GM10847 (cell line): ENCODE results near the gene ZNF260.

ENCODE experiments used
- POLR2A ChIP-seq: IDR thresholded peaks from 2 replicates; pipeline ENCODE4 v1.6.1; 2011; ENCODE audit not compliant: insufficient read length; ENCODE audit errors: extremely low read depth

Gene ZNF260

DNA sequence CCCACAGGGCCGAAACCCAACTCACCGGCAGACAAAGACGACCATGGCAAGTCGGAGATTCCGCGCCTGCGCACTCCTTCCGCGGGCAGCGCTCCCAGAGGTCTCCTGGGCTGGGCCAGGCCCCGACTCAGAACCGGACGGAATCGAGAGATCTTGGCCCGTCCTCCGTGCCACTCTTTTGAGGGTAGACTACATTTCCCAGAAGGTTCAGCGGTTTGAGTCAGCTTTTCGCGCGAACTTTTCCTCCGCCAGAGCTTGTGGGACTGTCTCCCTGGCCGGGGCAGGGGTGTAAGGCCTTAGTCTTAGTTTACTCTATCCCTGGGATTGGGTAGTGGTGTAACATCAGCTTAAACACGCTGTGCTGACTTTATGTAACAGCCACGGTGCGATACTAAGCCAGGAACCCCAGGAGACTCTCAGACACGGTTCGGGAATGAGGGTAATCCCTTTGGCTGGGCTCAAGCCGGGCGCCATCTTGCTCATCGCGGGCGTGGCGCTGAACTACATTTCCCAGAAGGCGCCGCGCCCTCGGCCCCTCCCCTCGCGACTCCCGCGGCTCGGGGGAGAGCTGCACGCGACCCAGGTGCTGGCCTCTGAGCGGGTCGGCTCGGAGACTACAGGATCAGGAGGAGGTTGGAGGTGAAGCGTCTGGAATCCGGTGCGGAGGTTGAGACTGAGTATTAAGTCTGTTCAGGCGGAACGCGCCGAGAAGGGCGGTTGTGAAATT is at the start of gene ZNF260:
ZNF260 (minus strand) TSS at position 78 of the 727 bp plus-strand sequence. CDS start 13,033 bp downstream, outside the sequence.
- peak; percentile 49 for TF ChIP-seq POLR2A

DNA sequence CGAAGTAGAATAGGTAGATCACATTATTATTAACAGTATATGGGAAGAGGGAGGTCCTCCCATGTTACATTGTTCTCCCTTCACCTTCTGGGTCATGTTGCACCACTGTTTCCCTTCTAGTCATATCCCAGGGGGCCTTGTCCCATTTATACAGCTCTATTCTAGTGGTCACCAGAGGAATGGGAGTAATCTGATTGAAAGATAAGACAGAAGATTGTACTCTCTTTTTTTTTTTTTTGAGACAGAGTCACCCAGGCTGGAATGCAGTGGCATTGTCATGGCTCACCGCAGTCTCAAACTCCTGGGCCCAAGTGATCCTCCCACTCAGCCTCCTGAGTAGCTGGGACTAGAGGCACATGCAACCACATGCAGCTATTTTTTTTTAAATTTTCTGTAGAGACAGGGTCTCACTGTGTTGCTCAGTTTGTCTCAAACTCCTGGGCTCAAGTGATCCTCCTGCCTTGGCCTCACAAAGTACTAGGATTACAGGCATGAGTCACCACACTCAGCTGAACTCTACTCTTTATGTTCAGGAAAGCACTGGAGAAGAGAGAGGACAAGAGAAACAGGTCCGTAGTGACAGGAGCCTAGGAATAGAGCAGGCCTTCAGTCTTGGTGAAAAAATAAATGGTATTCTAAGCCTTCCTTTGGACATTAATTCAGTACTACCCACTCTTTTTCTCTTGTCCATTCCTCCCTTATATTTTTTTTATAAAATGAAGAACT is 49.4 kb upstream of the ZNF260 start:
- no peak for TF ChIP-seq POLR2A

DNA sequence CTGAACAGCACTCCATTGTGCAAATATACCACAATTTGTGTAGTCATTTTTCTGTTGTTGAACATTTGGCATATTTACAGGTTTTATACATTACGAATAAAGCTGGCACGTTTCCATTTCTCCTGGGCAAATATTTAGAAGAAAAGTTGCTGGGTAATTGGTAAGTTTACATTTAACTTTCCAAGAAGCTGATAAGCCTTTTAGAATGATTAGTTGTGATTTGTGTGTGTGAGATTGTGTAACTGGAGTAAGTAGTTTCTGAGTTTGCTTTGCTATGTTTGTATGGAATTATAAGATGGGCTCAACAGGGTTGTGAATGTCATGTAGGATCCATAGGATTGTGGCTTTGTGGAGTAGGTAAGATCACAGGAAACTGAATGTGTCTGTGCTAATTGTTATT is 46.7 kb upstream of the ZNF260 start:
- TF ChIP-seq POLR2A = no peak

DNA sequence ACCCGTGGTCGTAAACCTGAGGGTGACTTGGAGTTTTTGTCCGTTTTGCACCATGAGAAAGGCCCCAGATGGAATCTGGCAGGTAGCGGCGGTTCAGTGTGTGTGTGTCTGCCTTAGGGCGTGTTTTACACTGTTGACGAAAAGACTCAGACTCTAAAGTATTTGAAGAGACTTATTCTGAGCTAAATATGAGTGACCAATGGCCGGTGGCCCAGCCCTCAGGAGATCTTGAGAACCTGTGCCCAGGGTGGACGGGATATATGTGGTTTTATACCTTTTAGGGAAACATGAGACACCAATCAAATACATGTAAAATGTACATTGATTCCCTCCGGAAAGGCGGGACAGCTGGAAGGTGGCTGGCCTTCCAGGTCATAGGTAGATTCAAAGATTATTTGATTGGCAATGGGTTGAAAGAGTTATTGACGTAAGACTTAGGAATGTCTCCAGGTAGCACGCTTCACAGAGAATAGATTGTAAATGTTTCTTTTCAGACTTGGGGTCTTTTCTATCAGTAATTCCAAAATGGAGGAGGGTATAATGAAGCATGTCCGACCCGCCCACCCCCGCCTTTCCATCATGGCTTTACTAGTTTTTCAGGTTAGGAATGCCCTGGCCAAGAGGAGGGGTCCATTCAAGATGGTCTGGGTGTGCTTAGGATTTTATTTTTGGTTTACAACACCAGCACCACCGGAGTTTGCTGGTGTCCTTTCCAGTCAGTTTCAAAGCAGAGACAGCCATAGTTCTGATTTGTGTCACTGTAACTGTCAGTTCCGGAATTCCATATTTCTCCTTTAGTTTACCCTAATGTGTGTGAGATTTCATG is 46.0 kb upstream of the ZNF260 start:
- no peak for TF ChIP-seq POLR2A

DNA sequence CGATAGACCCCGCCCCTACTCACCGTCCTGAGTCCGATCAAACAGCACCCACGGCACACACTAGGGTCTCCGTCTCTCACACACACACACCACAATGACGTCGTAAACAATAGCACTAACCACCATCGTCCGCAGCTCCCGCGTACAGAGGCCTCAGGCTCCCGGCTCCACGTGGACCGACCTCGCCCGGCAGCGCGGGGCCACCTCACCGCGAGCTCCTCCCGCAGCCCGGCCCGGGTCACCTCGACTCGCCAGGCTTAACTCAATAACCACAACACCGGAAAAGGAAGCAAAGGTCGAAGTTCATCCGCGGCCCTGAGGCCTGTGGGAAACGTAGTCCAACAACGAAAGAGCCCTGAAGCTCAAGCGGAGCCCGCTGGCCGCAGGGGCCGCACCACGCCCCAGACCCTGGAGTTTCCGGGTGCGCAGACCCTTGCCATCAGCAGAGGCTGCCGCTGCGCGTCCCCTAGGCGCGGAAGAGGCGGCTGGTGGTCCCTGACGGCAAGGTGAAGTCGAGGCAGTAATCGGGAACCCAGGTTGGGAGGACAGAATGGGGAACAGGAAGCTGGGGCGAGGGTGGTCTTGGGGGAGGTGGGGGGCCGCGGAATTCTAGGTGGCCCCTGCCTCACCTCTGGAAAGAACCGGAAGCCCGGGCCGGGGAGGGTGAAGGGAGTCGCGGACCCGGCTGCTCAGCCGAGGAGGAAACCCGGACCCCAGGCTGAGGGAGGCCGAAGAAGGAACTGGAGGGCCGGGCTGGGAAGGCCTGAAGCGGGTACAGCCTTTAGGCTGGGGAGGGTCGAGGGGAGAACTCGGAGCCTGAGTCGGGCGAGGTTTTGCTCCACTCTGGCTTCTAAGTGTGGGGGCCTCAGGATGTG is 45.2 kb upstream of the ZNF260 start, which contains the start of gene ZNF529:
ZNF529 (minus strand) TSS at position 273 of the 875 bp plus-strand sequence. CDS start 946 bp downstream, outside the sequence.
- peak; percentile 88 for TF ChIP-seq POLR2A

DNA sequence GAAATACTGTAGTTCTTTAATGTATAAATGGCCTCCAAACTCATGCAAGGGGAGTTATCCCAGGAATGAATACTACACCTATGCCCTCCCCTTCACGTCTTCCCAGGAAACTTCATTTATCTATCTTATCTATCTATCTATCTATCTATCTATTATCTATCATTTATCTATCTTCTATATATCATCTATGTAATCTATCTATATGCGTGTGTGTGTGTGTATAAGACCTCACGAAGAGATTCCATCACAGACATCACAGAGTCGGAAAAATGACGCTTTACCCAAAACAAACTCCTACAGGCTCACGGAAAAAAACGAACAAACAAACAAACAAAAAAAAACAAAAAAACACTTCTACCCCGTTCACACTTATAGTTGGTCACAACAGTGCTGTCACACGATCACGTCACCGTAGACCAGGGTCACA is 44.5 kb upstream of the ZNF260 start:
- no peak for TF ChIP-seq POLR2A

DNA sequence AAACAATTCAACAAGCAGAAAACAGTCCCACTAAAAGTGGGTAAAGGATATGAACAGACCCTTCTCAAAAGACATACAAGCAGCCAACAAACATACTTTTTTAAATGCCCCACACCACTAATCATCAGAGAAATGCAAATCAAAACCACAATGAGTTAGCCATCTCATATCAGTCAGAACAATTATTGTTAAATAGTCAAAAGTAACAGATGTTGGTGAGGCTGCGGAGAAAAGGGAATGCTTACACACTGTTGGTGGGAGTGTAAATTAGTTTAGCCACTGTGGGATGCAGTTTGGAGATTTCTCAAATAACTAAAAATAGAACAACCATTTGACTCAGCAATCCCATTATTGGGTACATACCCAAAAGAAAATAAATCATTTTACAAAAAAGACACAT is 36.3 kb upstream of the ZNF260 start:
- TF ChIP-seq POLR2A = no peak

DNA sequence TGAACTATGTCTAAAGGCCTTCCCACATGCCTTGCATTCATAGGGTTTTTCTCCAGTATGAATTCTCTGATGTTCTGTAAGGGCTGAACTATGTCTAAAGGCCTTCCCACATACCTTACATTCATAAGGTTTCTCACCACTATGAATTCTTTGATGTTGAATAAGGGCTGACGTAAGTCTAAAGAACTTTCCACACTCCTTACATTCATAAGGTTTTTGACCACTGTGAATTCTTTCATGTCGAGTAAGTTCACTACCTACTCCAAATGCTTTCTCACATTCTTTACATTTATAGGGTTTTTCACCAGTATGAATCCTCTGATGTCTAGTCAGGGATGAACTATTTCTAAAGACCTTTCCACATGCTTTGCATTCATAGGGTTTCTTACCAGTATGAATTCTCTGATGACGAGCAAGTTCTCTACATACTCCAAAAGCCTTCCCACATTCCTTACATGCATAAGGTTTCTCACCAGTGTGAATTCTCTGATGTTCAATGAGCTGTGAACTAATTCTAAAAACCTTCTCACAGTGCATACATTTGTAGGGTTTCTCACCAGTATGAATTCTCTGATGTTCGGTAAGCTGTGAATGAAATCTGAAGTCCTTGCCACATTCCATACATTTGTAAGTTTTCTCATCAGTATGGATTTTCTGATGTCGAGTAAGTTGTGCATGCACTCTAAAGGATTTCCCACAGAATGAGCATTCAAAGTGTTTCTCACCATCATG is 19.1 kb upstream of the ZNF260 start:
- TF ChIP-seq POLR2A = no peak

DNA sequence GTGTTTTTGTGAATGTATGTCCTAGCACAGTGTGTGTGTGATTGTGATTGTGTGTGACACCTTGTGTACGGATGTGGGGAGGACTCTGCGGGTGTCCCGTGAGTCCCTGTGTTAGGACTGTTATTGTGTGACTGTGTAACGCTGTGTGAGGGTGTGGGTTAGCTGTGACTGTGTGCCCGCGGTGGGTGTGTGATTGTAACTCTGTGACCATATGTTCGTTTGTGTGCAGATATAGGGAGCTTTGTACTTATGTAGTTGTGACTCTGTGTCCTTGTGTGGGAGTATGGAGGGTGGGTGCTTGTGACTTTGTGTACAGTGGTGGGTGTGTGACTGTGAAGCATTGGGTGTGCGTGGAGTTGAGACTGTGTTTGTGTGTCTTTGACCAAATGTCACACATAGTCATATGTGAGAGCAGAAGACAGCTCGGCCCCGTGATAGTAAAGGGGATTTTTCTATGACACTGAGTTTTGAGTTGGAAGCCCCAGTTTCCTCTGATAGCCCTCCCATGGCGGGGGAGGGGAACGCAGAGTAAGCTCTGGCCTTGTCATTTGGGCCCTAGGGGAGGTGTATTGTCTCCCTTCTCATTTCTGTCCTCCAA is 949 bp upstream of the ZNF260 start:
- TF ChIP-seq POLR2A = no peak

DNA sequence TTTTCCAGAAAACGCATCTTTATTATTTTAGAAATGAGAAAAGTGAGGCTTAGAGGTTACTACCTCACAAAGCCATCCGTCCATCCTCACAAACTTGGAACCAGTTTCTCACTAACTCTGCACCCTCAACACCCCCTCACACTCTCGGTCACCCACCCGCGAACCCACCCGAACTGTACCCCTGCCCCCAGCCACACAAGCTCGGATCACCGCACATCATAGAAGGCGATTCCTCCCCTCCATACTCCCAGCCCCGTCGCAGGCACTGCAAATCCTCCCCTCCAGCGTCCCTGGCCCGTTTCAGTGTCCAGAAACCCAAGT is 238 bp downstream of the ZNF260 start:
- no peak for TF ChIP-seq POLR2A

DNA sequence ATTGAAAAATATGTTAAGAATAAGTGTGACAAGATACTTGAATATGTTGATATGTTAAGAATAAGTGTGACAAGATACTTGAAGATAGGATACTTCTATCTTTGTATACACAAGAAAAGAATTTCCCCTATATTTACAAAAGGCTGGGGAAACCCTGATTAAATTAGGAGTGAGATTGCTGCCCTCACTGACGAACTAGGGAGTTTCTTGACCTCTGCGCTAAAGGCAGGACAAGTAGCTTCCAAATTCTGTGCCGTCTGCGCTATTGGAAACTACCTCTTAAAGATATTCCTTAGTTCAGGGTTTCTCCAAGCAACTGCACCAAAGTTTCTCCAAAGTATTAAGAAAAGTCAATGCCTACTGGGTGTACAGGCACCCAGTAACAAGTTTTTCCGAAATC is 730 bp downstream of the ZNF260 start:
- no peak for TF ChIP-seq POLR2A

DNA sequence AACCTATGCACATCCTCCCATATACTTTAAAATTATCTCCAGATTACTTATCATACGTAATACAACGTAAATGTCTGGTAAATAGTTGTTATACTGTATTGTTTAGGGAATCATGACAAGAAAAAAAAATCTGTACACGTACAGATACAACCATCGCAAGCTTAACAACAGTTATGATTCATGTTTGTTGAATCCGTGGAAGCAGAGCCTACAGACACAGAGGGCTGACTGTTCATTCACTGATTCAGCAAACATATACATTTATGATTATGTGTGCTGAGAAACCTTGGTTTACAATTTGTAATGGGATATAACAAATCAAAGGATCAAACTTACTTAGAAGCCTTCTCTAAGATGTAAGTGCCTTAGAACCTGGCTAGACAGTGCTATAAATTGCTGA is 1.5 kb downstream of the ZNF260 start:
- TF ChIP-seq POLR2A = no peak

DNA sequence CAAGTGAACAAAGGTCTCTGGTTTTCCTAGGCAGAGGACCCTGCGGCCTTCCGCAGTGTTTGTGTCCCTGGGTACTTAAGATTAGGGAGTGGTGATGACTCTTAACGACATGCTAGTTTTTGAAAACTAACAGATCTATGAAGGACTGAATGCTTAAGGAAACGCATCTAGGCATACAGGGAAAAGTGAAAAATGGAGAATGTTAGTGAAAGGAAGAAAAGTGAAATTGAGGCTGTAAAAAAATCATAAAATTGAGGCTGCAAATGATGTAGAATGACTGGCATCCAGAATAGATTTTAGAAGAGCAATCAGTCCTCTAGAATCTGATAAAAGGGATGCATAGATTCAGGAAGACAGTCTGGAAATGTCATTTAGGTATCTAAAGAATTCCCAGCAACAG is 3.5 kb downstream of the ZNF260 start:
- TF ChIP-seq POLR2A = no peak

DNA sequence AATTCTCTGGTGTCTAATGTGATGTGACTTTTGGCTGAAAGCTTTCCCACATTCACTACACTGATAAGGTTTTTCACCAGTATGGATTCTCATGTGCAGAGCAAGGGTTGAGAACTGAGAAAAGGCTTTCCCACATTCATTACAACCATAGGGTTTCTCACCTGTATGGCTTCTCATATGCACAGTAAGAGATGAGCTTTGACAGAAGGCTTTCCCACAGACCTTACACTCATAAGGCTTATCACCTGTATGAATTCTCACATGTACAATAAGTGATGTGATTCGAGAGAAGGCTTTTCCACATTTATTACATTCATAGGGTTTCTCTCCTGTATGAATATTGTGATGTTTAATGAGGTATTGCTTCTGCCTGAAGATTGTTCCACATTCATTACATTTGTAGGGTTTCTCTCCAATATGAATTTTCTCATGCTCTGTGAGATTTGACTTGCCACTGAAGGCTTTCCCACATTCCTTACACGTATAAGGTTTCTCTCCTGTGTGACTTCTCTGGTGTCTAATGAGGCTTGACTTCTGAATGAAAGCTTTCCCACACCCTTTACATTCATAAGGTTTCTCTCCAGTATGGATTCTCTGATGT is 14.0 kb downstream of the ZNF260 start:
- no peak for TF ChIP-seq POLR2A

DNA sequence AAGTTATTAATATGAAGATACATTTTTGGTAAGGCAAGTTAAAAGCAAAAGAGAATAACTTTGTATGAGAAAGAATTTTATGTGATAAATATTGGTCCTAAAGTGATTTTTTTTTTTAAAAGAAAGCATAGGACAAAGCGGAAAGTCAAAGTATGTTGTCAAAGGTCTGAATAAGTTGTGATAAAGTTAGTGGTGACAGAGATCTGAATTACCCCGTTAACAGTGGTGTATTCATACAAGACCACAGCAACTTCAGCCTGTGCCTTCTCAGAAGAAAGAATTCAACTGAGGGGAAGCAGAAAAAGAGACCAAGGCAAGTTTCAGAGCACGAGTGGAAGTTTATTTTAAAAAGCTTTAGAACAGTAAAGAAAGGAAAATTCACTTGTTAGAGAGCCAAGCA is 19.7 kb downstream of the ZNF260 start:
- TF ChIP-seq POLR2A = no peak
